Measurements from ENCODE around the gene PDE7B. TPM values are rescaled to one million over a fixed set of nuclear protein-coding genes. Genes with fewer than 3 reads are reported as not detected.

Gene PDE7B
- total RNA-seq, 1 donor from 2014 or later: 11.1 TPM

- Mint-ChIP-seq H3K27me3 (ENCODE audit: insufficient read depth) (peaks cover 3% of the 10 kb centered on the region), H3K4me3 (no peak overlapping the region), H3K9me3 (peaks cover 4% of the 10 kb centered on the region), H3K27ac (no peak overlapping the region), H3K36me3 (ENCODE audit: low read depth) (no peaks in the 10 kb centered on the region), H3K4me1 (ENCODE audit: low read depth) (no peaks in the 10 kb centered on the region)
- no peak for DNase-seq (ENCODE audit: low spot score)
- intact Hi-C loops (cut with micrococcal nuclease): no loop called here
Measured at GRCh38 chr6:135990855-135991464, 139.5 kb downstream of the PDE7B start.

GRCh38 chr6:135992739-135993138, 141.2 kb downstream of the PDE7B start:
- H3K27me3 Mint-ChIP-seq (ENCODE audit: insufficient read depth): no peaks in the 10 kb centered on the region
- no peaks in the 10 kb centered on the region for H3K4me1 Mint-ChIP-seq (ENCODE audit: low read depth)
- H3K27ac Mint-ChIP-seq: no peak overlapping the region
- DNase-seq (ENCODE audit: low spot score): no peak
- intact Hi-C loops (cut with micrococcal nuclease): no loop called here
- H3K9me3 Mint-ChIP-seq: peaks cover 4% of the 10 kb centered on the region
- no peak overlapping the region for H3K4me3 Mint-ChIP-seq
- H3K36me3 Mint-ChIP-seq (ENCODE audit: low read depth): no peaks in the 10 kb centered on the region

DNA sequence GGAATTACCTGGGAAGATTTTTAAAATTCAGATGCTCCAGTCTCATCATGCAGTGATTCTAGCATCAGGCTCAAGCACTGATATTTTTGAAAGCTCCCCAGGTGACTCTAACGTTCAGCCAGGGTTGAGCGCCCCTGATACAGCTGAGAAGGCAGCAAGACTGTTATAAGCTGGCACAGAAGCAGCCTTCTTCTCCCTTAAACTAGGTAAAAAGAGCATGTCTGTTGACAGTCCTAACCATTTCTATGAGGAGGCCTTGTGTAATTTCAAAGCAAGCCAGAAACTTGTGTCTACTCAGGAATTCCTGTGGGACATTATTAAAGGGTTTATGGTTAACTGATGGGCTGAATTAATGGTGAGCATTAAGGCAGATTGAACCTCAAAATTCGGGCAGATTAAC, 141.9 kb downstream of the PDE7B start:
- Mint-ChIP-seq H3K4me1 (ENCODE audit: low read depth) (no peaks in the 10 kb centered on the region), H3K27me3 (ENCODE audit: insufficient read depth) (no peaks in the 10 kb centered on the region), H3K9me3 (peaks cover 4% of the 10 kb centered on the region), H3K4me3 (no peak overlapping the region), H3K27ac (no peak overlapping the region), H3K36me3 (ENCODE audit: low read depth) (no peaks in the 10 kb centered on the region)
- intact Hi-C loops (cut with micrococcal nuclease): no loop called here
- DNase-seq (ENCODE audit: low spot score): no peak

- Mint-ChIP-seq H3K9me3 (peaks cover 11% of the 10 kb centered on the region), H3K4me1 (ENCODE audit: low read depth) (no peaks in the 10 kb centered on the region), H3K27ac (no peak overlapping the region), H3K36me3 (ENCODE audit: low read depth) (no peaks in the 10 kb centered on the region), H3K4me3 (no peak overlapping the region), H3K27me3 (ENCODE audit: insufficient read depth) (no peaks in the 10 kb centered on the region)
- DNase-seq (ENCODE audit: low spot score): no peak
- intact Hi-C loops (cut with micrococcal nuclease): no loop called here
Measured at GRCh38 chr6:135994857-135995544, 143.5 kb downstream of the PDE7B start.

DNA sequence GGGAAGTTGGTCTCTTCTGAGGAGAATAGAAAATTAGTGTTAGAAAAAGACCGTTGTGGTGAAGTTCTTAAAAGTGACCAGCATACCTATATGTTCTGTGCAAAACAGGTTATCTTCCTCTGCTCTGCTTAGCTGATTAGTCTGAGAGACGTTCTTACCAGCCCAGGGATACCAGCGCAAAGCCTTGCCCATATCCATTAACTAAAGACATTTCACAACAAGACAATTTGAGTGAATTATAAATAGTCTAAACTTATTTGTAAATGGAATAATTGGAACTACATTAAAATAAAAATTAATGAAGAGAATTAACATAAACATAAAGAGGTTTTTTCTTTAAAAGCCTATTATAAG, 144.0 kb downstream of the PDE7B start:
- intact Hi-C loops (cut with micrococcal nuclease): no loop called here
- H3K27ac Mint-ChIP-seq: no peak overlapping the region
- H3K9me3 Mint-ChIP-seq: peaks cover 13% of the 10 kb centered on the region
- H3K4me3 Mint-ChIP-seq: no peak overlapping the region
- H3K27me3 Mint-ChIP-seq (ENCODE audit: insufficient read depth): no peaks in the 10 kb centered on the region
- H3K4me1 Mint-ChIP-seq (ENCODE audit: low read depth): no peaks in the 10 kb centered on the region
- DNase-seq (ENCODE audit: low spot score): no peak
- H3K36me3 Mint-ChIP-seq (ENCODE audit: low read depth): no peaks in the 10 kb centered on the region

DNA sequence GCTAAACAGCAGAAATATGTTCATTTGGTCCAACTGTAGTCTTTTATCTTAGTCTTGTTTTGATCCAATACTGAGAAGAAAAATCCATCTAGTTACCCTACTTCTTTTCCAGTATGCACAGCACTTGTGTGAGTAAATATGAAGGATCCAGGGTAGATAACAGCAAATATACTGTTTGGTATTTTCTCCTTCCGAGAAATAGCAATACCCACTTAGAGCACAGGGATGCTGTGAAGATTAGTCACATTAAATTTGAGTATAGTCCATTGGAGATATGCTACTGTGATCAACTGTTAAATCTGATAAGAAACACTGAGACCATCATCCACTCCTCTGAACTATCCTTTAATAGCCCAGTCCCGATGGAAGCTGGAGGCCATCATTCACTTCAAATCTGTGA, 145.2 kb downstream of the PDE7B start:
- Mint-ChIP-seq H3K27me3 (ENCODE audit: insufficient read depth) (no peaks in the 10 kb centered on the region), H3K9me3 (peaks cover 13% of the 10 kb centered on the region), H3K4me3 (no peak overlapping the region), H3K27ac (no peak overlapping the region), H3K4me1 (ENCODE audit: low read depth) (no peaks in the 10 kb centered on the region), H3K36me3 (ENCODE audit: low read depth) (no peaks in the 10 kb centered on the region)
- DNase-seq (ENCODE audit: low spot score): no peak
- intact Hi-C loops (cut with micrococcal nuclease): no loop called here

GRCh38 chr6:135999393-135999792, 147.9 kb downstream of the PDE7B start:
- intact Hi-C loops (cut with micrococcal nuclease): no loop called here
- H3K4me1 Mint-ChIP-seq (ENCODE audit: low read depth): no peaks in the 10 kb centered on the region

DNA sequence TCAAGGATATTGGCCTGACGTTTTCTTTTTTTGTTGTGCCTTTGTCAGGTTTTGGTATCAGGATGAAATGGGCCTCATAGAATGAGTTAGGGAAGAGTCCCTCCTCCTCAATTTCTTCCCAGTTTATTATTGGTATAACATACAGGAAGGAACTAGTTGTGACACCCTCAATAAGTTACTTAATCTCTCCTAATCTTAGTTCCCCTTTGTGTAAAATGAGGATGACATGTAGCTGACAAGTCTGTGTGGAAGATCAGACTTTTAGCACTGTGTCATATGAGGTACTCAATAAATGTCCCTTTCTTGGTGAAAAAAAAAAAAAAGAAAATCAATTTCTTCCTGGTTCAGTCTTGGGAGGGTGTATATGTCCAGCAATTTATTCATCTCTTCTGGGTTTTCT, 155.8 kb downstream of the PDE7B start:
- Mint-ChIP-seq H3K9me3 (peaks cover 6% of the 10 kb centered on the region), H3K4me1 (ENCODE audit: low read depth) (no peaks in the 10 kb centered on the region), H3K27ac (no peak overlapping the region), H3K27me3 (ENCODE audit: insufficient read depth) (no peaks in the 10 kb centered on the region), H3K4me3 (no peak overlapping the region), H3K36me3 (ENCODE audit: low read depth) (no peaks in the 10 kb centered on the region)
- no peak for DNase-seq (ENCODE audit: low spot score)
- intact Hi-C loops (cut with micrococcal nuclease): no loop called here

More at GRCh38 chr6:135999393-135999792, 147.9 kb downstream of the PDE7B start:
- H3K4me3 Mint-ChIP-seq: no peak overlapping the region
- no peak overlapping the region for H3K27ac Mint-ChIP-seq
- H3K9me3 Mint-ChIP-seq: peaks cover 13% of the 10 kb centered on the region
- no peaks in the 10 kb centered on the region for H3K36me3 Mint-ChIP-seq (ENCODE audit: low read depth)
- no peaks in the 10 kb centered on the region for H3K27me3 Mint-ChIP-seq (ENCODE audit: insufficient read depth)
- no peak for DNase-seq (ENCODE audit: low spot score)

- no peaks in the 10 kb centered on the region for H3K27me3 Mint-ChIP-seq (ENCODE audit: insufficient read depth)
- no peak overlapping the region for H3K27ac Mint-ChIP-seq
- H3K36me3 Mint-ChIP-seq (ENCODE audit: low read depth): no peaks in the 10 kb centered on the region
- intact Hi-C loops (cut with micrococcal nuclease): no loop called here
- no peak overlapping the region for H3K4me3 Mint-ChIP-seq
- peaks cover 6% of the 10 kb centered on the region for H3K9me3 Mint-ChIP-seq
- H3K4me1 Mint-ChIP-seq (ENCODE audit: low read depth): no peaks in the 10 kb centered on the region
- no peak for DNase-seq (ENCODE audit: low spot score)
Measured at GRCh38 chr6:136011475-136011874, 160.0 kb downstream of the PDE7B start.

GRCh38 chr6:136012198-136012887, 160.8 kb downstream of the PDE7B start:
- intact Hi-C loops (cut with micrococcal nuclease): no loop called here
- H3K27me3 Mint-ChIP-seq (ENCODE audit: insufficient read depth): no peaks in the 10 kb centered on the region
- H3K4me3 Mint-ChIP-seq: no peak overlapping the region
- no peaks in the 10 kb centered on the region for H3K36me3 Mint-ChIP-seq (ENCODE audit: low read depth)
- H3K27ac Mint-ChIP-seq: no peak overlapping the region
- H3K9me3 Mint-ChIP-seq: peaks cover 6% of the 10 kb centered on the region
- H3K4me1 Mint-ChIP-seq (ENCODE audit: low read depth): no peaks in the 10 kb centered on the region
- DNase-seq (ENCODE audit: low spot score): no peak

GRCh38 chr6:136012943-136013342, 161.4 kb downstream of the PDE7B start:
- no peak for DNase-seq (ENCODE audit: low spot score)
- Mint-ChIP-seq H3K4me1 (ENCODE audit: low read depth) (no peaks in the 10 kb centered on the region), H3K27ac (no peak overlapping the region), H3K9me3 (peaks cover 6% of the 10 kb centered on the region), H3K27me3 (ENCODE audit: insufficient read depth) (no peaks in the 10 kb centered on the region), H3K4me3 (no peak overlapping the region), H3K36me3 (ENCODE audit: low read depth) (no peaks in the 10 kb centered on the region)
- intact Hi-C loops (cut with micrococcal nuclease): no loop called here

- no peak overlapping the region for H3K27ac Mint-ChIP-seq
- intact Hi-C loops (cut with micrococcal nuclease): no loop called here
- no peaks in the 10 kb centered on the region for H3K27me3 Mint-ChIP-seq (ENCODE audit: insufficient read depth)
- no peaks in the 10 kb centered on the region for H3K4me1 Mint-ChIP-seq (ENCODE audit: low read depth)
- H3K4me3 Mint-ChIP-seq: no peak overlapping the region
- H3K9me3 Mint-ChIP-seq: peaks cover 2% of the 10 kb centered on the region
- H3K36me3 Mint-ChIP-seq (ENCODE audit: low read depth): no peaks in the 10 kb centered on the region
- DNase-seq (ENCODE audit: low spot score): no peak
Measured at GRCh38 chr6:136014454-136015437, 163.2 kb downstream of the PDE7B start.
